B cell (primary cell): Measurements from ENCODE around the gene ADAP1. TPM values are rescaled to one million over a fixed set of nuclear protein-coding genes. Genes with fewer than 3 reads are reported as not detected.

Experiments
- ATAC-seq: fragments of 200-7000 bp; cut with Tn5 transposase; one replicate; pipeline ENCODE4 v1.10.0; 2021; ENCODE audit warnings: low read depth, mild to moderate bottlenecking, moderate number of reproducible peaks, moderate library complexity
- CTCF ChIA-PET: fragments of 350-600 bp; sonication (Branson Sonifier 250); formaldehyde crosslinking; loops from one replicate; lab custom pipeline; 2021; ENCODE audit warnings: antibody characterized with exemption, inconsistent platforms; lab: Charles Lee
- POLR2A ChIA-PET: fragments of 350-600 bp; sonication (Branson Sonifier 250); formaldehyde crosslinking; loops from one replicate; lab custom pipeline; 2021; ENCODE audit warnings: antibody characterized with exemption; lab: Charles Lee
- DNase-seq: peaks from one replicate; pipeline ENCODE4 v3.0.0; 2013
- H2AFZ ChIP-seq: 2 replicates; pipeline ENCODE4 v1.6.1; 2012; ENCODE audit warnings: mild to moderate bottlenecking, low read depth, low read length; ENCODE audit not compliant: insufficient read depth, poor library complexity, severe bottlenecking
- H3K27ac ChIP-seq, 2 donors: 1 replicate in 1 of 2; 2 replicates in 1 of 2; pipeline ENCODE4 v1.5.1; 2012 to 2013; ENCODE audit warnings: low read length in 2 of 2, mild to moderate bottlenecking in 2 of 2, moderate library complexity in 1 of 2
- H3K27me3 ChIP-seq, 4 experiments: fragments of 200-600 bp in 1 of 4; sonication (generic) in 1 of 4; replicated peaks in 1 of 4; 1 replicate in 2 of 4; 2 replicates in 2 of 4; pipeline versions ENCODE4 v1.6.1 to v1.7.0; 2013 to 2016; ENCODE audit warnings: low read length in 3 of 4, mild to moderate bottlenecking in 2 of 4, mixed read lengths in 1 of 4, moderate library complexity in 1 of 4; ENCODE audit not compliant: insufficient read depth in 4 of 4, control insufficient read depth in 3 of 4; ENCODE audit errors: control extremely low read depth in 1 of 4
- H3K36me3 ChIP-seq, 2 experiments: replicated peaks in 1 of 2; 1 replicate in 1 of 2; 2 replicates in 1 of 2; pipeline versions ENCODE4 v1.6.1 to v1.7.1; 2013; ENCODE audit warnings: low read length in 1 of 2; ENCODE audit not compliant: insufficient read depth in 2 of 2, control insufficient read depth in 1 of 2; ENCODE audit errors: control extremely low read depth in 1 of 2, extremely low read depth in 1 of 2
- H3K4me1 ChIP-seq, 2 donors: fragments of 200-600 bp in 1 of 2; sonication (generic) in 1 of 2; 1 replicate in 1 of 2; 2 replicates in 1 of 2; pipeline versions ENCODE4 v1.5.1 to v1.6.1; 2013 to 2017; ENCODE audit warnings: low read length in 2 of 2; ENCODE audit not compliant: control insufficient read depth in 2 of 2, insufficient read depth in 2 of 2
- H3K4me2 ChIP-seq: replicated peaks from 2 replicates; pipeline ENCODE3; 2012; ENCODE audit warnings: mild to moderate bottlenecking, low read depth, low read length; ENCODE audit not compliant: poor library complexity, severe bottlenecking
- H3K4me3 ChIP-seq, 5 experiments: fragments of 200-600 bp in 1 of 5; sonication (generic) in 1 of 5; 1 replicate in 3 of 5; 2 replicates in 2 of 5; pipeline versions ENCODE4 v1.5.1 to v1.7.0; 2011 to 2016; ENCODE audit warnings: low read length in 4 of 5, mild to moderate bottlenecking in 4 of 5, low read depth in 2 of 5, control low read depth in 1 of 5, moderate library complexity in 1 of 5; ENCODE audit not compliant: insufficient read depth in 1 of 5; ENCODE audit errors: control extremely low read depth in 1 of 5, extremely low read depth in 1 of 5
- H3K79me2 ChIP-seq: fragments of 200-600 bp; sonication (generic); one replicate; pipeline ENCODE4 v1.6.0; 2016; ENCODE audit warnings: low read length; ENCODE audit not compliant: control insufficient read depth, insufficient read depth
- H3K9ac ChIP-seq: fragments of 200-600 bp; sonication (generic); 2 replicates; pipeline ENCODE4 v1.6.1; 2017; ENCODE audit warnings: mild to moderate bottlenecking, low read length, moderate library complexity
- H3K9me3 ChIP-seq, 3 donors: one replicate each; pipeline versions ENCODE4 v1.6.1 to v1.7.1; 2013; ENCODE audit warnings: low read length in 2 of 3; ENCODE audit not compliant: control insufficient read depth in 2 of 3, insufficient read depth in 1 of 3; ENCODE audit errors: control extremely low read depth in 1 of 3
- H4K20me1 ChIP-seq: 2 replicates; pipeline ENCODE4 v1.6.0; 2012; ENCODE audit warnings: mild to moderate bottlenecking, low read length; ENCODE audit not compliant: insufficient read depth, control insufficient read depth, poor library complexity, severe bottlenecking
- H3K27ac Mint-ChIP-seq: one replicate; pipeline ENCODE4 v1.8.0; 2021; ENCODE audit warnings: mixed read lengths
- H3K27me3 Mint-ChIP-seq: one replicate; pipeline ENCODE4 v1.8.0; 2021; ENCODE audit warnings: mixed read lengths
- H3K4me1 Mint-ChIP-seq: one replicate; pipeline ENCODE4 v1.8.0; 2021; ENCODE audit warnings: mixed read lengths
- H3K4me3 Mint-ChIP-seq: one replicate; pipeline ENCODE4 v1.8.0; 2021; ENCODE audit warnings: mixed read lengths
- H3K9me3 Mint-ChIP-seq: one replicate; pipeline ENCODE4 v1.8.0; 2022; ENCODE audit warnings: mixed read lengths; ENCODE audit not compliant: insufficient read depth
- EZH2 ChIP-seq: IDR thresholded peaks from 2 replicates; pipeline ENCODE4 v1.6.1; 2012; ENCODE audit warnings: borderline replicate concordance, low read depth, mild to moderate bottlenecking, moderate library complexity, low read length; ENCODE audit not compliant: insufficient read depth, poor library complexity, severe bottlenecking
- WGBS: methylation state at CpG from one replicate; pipeline ENCODE4 v1.1.5; 2013; ENCODE audit warnings: missing lambda C conversion rate; ENCODE audit not compliant: insufficient coverage; 5-methylcytosine and 5-hydroxymethylcytosine counted together
- intact Hi-C: fragments of 100-400 bp; cut with micrococcal nuclease; formaldehyde crosslinking; loops from one replicate; pipeline ENCODE4 v1.10.0; 2022
- polyA plus RNA-seq: library from polyadenylated mRNA; depleted of rRNA; stranded (reverse); fragments of >200 nt; gene quantifications from 2 replicates; pipeline ENCODE4 v1.2.3, GENCODE V29; 2012
- total RNA-seq, 2 donors: library from RNA; stranded (reverse); fragments of 120-200 nt in 1 of 2; gene quantifications; 1 replicate in 1 of 2; 2 replicates in 1 of 2; pipeline versions ENCODE4 v1.2.3 to v1.2.4, GENCODE V29; 2013 to 2022
- TF ChIP-seq, protein P1 (sequence below): fragments of 200-600 bp; IDR thresholded peaks from one replicate; pipeline ENCODE4 v1.8.0; 2022; ENCODE audit warnings: antibody characterized with exemption, mild to moderate bottlenecking

The ADAP1 gene
- total and polyA plus RNA-seq, 2 donors (not counting 1 experiment from before 2014, with no cell fraction given), result 10.8 to 12.9 TPM

DNA sequence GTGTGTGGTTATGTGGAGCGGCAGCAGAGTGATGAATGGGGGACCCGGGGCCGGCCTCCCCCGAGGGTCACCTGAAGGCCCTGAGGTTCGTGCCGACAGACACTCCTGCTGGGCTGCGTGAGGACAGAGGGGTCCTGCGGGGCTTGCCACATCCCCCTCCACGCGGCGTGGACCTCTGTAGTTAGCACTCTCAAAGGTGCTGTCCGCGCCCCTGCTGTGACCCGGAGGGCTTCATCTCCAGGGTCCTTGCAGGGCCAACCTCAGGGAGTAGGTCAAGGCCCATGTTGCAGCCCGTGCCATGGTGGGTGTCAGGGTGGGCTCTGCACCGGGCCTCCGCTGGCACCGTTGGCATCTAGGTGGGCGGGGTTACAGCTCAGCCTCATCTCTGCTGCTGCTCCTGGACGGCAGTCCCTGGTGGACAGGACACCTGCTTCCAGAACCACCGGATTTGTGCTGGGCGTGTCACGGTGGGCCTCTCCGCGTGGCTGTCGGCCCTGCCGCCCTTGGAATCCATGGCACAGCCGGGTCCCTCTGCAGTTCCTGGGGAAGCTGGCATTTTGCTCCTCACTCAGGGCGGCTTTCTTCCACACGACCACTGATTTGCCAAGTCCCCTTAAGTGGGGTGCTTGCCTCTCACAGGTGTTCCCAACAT, 97.9 kb downstream of the ADAP1 start:
- Histone ChIP-seq H3K4me1 (no peaks in the 10 kb centered on the region), H2AFZ (no peak overlapping the region), H3K4me3 (no peak overlapping the region), H3K27ac (no peak overlapping the region), H4K20me1 (no peaks in the 10 kb centered on the region), H3K36me3 (peaks cover 2 to 92% of the 10 kb centered on the region in 2 experiments), H3K27me3 (no peaks in the 10 kb centered on the region), H3K79me2 (no peaks in the 10 kb centered on the region), H3K4me2 (no peak overlapping the region), H3K9me3 (no peaks in the 10 kb centered on the region), H3K9ac (no peak overlapping the region)
- ChIA-PET CTCF (interaction anchor here (1.2 kb wide), 1 partner anchor 16 kb away, joined by 4 read pairs; no protein-coding TSS in a partner anchor), POLR2A (interaction anchor here (0.6 kb wide), 1 partner anchor 44 kb away, joined by 8 read pairs; no protein-coding TSS in a partner anchor)
- H3K27me3 Mint-ChIP-seq, result no peaks in the 10 kb centered on the region
- DNase-seq, result no peak
- TF ChIP-seq, protein P1, sequence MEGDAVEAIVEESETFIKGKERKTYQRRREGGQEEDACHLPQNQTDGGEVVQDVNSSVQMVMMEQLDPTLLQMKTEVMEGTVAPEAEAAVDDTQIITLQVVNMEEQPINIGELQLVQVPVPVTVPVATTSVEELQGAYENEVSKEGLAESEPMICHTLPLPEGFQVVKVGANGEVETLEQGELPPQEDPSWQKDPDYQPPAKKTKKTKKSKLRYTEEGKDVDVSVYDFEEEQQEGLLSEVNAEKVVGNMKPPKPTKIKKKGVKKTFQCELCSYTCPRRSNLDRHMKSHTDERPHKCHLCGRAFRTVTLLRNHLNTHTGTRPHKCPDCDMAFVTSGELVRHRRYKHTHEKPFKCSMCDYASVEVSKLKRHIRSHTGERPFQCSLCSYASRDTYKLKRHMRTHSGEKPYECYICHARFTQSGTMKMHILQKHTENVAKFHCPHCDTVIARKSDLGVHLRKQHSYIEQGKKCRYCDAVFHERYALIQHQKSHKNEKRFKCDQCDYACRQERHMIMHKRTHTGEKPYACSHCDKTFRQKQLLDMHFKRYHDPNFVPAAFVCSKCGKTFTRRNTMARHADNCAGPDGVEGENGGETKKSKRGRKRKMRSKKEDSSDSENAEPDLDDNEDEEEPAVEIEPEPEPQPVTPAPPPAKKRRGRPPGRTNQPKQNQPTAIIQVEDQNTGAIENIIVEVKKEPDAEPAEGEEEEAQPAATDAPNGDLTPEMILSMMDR, result no peak
- no peak for TF ChIP-seq EZH2
- no peaks in the 10 kb centered on the region for H3K4me1 Mint-ChIP-seq
- ATAC-seq, result no peak
- H3K4me3 Mint-ChIP-seq, result no peak overlapping the region
- no peak overlapping the region for H3K27ac Mint-ChIP-seq
- 98% methylated on average over 29 of the region's 30 CpGs for WGBS
- no peaks in the 10 kb centered on the region for H3K9me3 Mint-ChIP-seq
- intact Hi-C loops, result no loop called here

DNA sequence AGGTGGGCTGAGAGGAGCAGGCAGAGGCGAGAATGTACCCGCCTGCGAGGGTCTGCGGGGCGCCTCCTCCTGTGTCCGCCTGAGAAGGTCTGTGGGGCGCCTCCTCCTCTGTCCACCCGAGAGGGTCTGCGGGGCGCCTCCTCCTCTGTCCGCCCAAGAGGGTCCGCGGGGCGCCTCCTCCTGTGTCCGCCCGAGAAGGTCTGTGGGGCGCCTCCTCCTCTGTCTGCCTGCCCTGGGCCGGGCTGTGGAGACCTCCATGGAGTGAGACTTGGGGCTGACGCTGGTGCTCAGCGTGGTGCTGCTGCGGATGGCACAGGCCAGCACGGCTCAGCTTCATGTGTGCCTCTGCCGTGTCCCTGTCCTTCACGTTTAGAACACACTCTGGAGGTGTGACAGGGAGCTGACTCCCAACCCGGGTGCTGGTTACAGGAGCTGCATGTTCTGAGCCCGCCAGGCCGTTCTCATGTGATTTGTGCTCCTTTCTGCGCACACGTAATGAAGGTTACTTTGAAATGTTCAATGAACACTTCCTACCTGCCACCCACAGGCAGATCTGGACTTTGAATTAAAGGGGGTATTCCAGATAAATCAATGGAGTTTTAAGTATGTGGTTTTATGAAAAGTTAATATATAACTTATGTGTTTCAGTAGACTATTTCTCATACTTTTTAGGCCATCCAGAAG, 98.7 kb downstream of the ADAP1 start:
- Mint-ChIP-seq H3K9me3 (no peaks in the 10 kb centered on the region), H3K27me3 (no peaks in the 10 kb centered on the region), H3K4me3 (no peak overlapping the region), H3K27ac (no peak overlapping the region), H3K4me1 (no peaks in the 10 kb centered on the region)
- H3K36me3 ChIP-seq, result peaks cover 3 to 91% of the 10 kb centered on the region in 2 experiments
- H3K9ac ChIP-seq, result no peak overlapping the region
- no peak overlapping the region for H3K4me2 ChIP-seq
- ChIA-PET POLR2A (no interaction called here), CTCF (no interaction called here)
- H3K9me3 ChIP-seq, result no peaks in the 10 kb centered on the region
- ATAC-seq, result no peak
- no peak for TF ChIP-seq EZH2
- TF ChIP-seq, protein P1, result no peak
- no peak overlapping the region for H2AFZ ChIP-seq
- no peak overlapping the region for H3K27ac ChIP-seq
- peaks cover 4% of the 10 kb centered on the region for H4K20me1 ChIP-seq
- H3K79me2 ChIP-seq, result no peaks in the 10 kb centered on the region
- no peaks in the 10 kb centered on the region for H3K27me3 ChIP-seq
- no peak overlapping the region for H3K4me3 ChIP-seq
- WGBS, result 98% methylated on average over 23 of the region's 29 CpGs
- DNase-seq, result no peak
- intact Hi-C loops, result no loop called here
- no peaks in the 10 kb centered on the region for H3K4me1 ChIP-seq
